ENCODE data around the gene CDKN3.

CDKN3 gene

GRCh38 chr14:54362759-54363437, 33.9 kb upstream of the CDKN3 start:
- TF ChIP-seq CTCF (conservative IDR thresholded peaks at IDR 0.05): no peak
- peak overlapping the region; percentile 53 for H3K27ac ChIP-seq

- H3K27ac ChIP-seq: peak overlapping the region; percentile 47
- TF ChIP-seq CTCF (conservative IDR thresholded peaks at IDR 0.05): no peak
These were observed 32.0 kb upstream of the CDKN3 start for GRCh38 chr14:54364555-54365415.

GRCh38 chr14:54366736-54367735, 29.8 kb upstream of the CDKN3 start:
- TF ChIP-seq CTCF (conservative IDR thresholded peaks at IDR 0.05): peak; percentile 79
- no peak overlapping the region for H3K27ac ChIP-seq

GRCh38 chr14:54368291-54368690, 28.5 kb upstream of the CDKN3 start:
- no peak overlapping the region for H3K27ac ChIP-seq

GRCh38 chr14:54369343-54369742, 27.5 kb upstream of the CDKN3 start:
- no peak for TF ChIP-seq CTCF (conservative IDR thresholded peaks at IDR 0.05)
- H3K27ac ChIP-seq: no peak overlapping the region

More at GRCh38 chr14:54368291-54368690, 28.5 kb upstream of the CDKN3 start:
- no peak for TF ChIP-seq CTCF (conservative IDR thresholded peaks at IDR 0.05)

GRCh38 chr14:54370323-54371198, 26.2 kb upstream of the CDKN3 start:
- TF ChIP-seq CTCF (conservative IDR thresholded peaks at IDR 0.05): no peak
- H3K27ac ChIP-seq: no peak overlapping the region

Data from VCaP (cell line).